ENCODE measurements around the gene CCDC33.

DNA sequence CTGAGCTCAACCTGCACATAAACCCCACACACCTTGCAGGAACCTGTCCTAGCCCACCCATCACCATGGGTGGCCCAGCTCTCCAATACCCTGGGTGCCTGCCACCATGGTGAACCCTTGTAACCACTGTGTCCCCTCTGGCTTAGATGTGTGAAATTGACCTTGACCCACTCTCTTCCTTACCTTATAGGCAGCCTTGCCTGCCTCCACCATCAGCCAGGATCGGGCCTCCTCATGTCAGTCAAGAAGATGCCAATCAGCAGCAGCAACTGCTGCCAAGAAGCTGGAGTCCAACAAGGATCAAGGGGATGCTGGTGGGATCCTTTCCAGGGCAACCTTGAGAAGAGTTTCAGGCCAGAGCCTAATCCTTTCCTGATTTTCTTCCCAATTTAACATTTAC is 140.1 kb downstream of the CCDC33 start:
- no peak for TF ChIP-seq CTCF (IDR thresholded peaks at IDR 0.05; ENCODE audit: poor library complexity)
- no peak for TF ChIP-seq EZH2 (IDR thresholded peaks at IDR 0.05; ENCODE audit: borderline replicate concordance)
- no peak for TF ChIP-seq EZH2phosphoT487 (IDR thresholded peaks at IDR 0.05; ENCODE audit: low read depth, severe bottlenecking, unreplicated experiment)
